GM12891 (cell line): ENCODE results near the gene ROPN1B.

Experiments used
- DNase-seq: peaks from one replicate; pipeline ENCODE4 v3.0.0; 2011; ENCODE audit warnings: low spot score; ENCODE audit not compliant: insufficient read length
- FAIRE-seq: peaks from 2 replicates; lab custom pipeline; 2011; peaks lifted over from hg19 to GRCh38; lab: Jason Lieb, UNC
- PAX5 ChIP-seq: IDR thresholded peaks from 2 replicates; pipeline ENCODE4 v1.6.1; 2011; ENCODE audit warnings: low read length, moderate library complexity, mild to moderate bottlenecking; ENCODE audit not compliant: insufficient read depth, severe bottlenecking
- POLR2A ChIP-seq: IDR thresholded peaks from 2 replicates; pipeline ENCODE4 v1.6.1; 2011; ENCODE audit warnings: low read depth, low read length, control low read depth
- POLR2AphosphoS5 ChIP-seq: IDR thresholded peaks from 2 replicates; pipeline ENCODE4 v1.6.1; 2011; ENCODE audit warnings: low read depth, low read length, control low read depth
- POU2F2 ChIP-seq: IDR thresholded peaks from 2 replicates; pipeline ENCODE4 v1.6.1; 2011; ENCODE audit warnings: low read depth, mild to moderate bottlenecking, control low read depth, low read length, moderate library complexity
- SPI1 ChIP-seq: IDR thresholded peaks from 2 replicates; pipeline ENCODE4 v1.6.1; 2011; ENCODE audit warnings: low read depth, low read length, control low read depth
- TAF1 ChIP-seq: IDR thresholded peaks from 2 replicates; pipeline ENCODE4 v1.6.1; 2011; ENCODE audit warnings: low read depth, low read length, control low read depth

The ROPN1B gene

GRCh38 chr3:126030455-126030854 lies 61.5 kb downstream of the ROPN1B start:
- DNase-seq (no peak), FAIRE-seq (no peak)
- TF ChIP-seq TAF1 (no peak), POLR2A (no peak), POLR2AphosphoS5 (no peak), POU2F2 (no peak), SPI1 (no peak), PAX5 (no peak)

- TF ChIP-seq POU2F2 (no peak), POLR2A (no peak), POLR2AphosphoS5 (no peak), PAX5 (no peak), TAF1 (no peak), SPI1 (no peak)
- DNase-seq: no peak
- FAIRE-seq: no peak
Measured at GRCh38 chr3:126031981-126032471, 63.0 kb downstream of the ROPN1B start.
